Right lobe of liver (tissue), 4 donors: ENCODE measurements around the gene AMPD2.

Source experiments
- CTCF ChIP-seq, 4 donors: fragments of 200-600 bp in 3 of 4; fragments of 450-650 bp in 1 of 4; IDR thresholded peaks; one replicate each; pipeline versions ENCODE4 v1.5.1 to v1.8.0; 2016 to 2022; ENCODE audit warnings: antibody characterized with exemption in 4 of 4, mild to moderate bottlenecking in 2 of 4
- POLR2A ChIP-seq: fragments of 450-650 bp; IDR thresholded peaks from one replicate; pipeline ENCODE4 v1.6.1; 2017; ENCODE audit warnings: antibody characterized with exemption, mild to moderate bottlenecking
- donor health status: DM: no; HTN: no; CAD: no.
- donor health status: DM: no; HTN: no; CAD: no.
- donor health status: DM: no; HTN: yes; CAD: no.

- TF ChIP-seq CTCF (IDR thresholded peaks at IDR 0.05) = no peak
- peak; percentile 31 for TF ChIP-seq POLR2A
Measured at GRCh38 chr1:109619576-109620400, at the start of gene AMPD2, which contains the start of gene GNAT2.
